Ovary (tissue), 9 donors: ENCODE measurements around the gene CNOT1. TPM values are rescaled to one million over a fixed set of nuclear protein-coding genes. Genes with fewer than 3 reads are reported as not detected.
"Not testable (repeated sequence)": the region's sequence is repeated elsewhere in the genome, so short reads cannot be mapped to it uniquely, and the experiment has no call there.

Source experiments
- DNase-seq, 5 donors: peaks; one replicate each; pipeline ENCODE4 v3.0.0-alpha.2; 2019 to 2020
- H3K27ac ChIP-seq, 2 donors: fragments of 200-600 bp; one replicate each; pipeline versions ENCODE4 v1.5.1 to v1.8.0; 2019 to 2022
- H3K27me3 ChIP-seq: fragments of 200-600 bp; one replicate; pipeline ENCODE4 v1.8.0; 2022
- H3K36me3 ChIP-seq: fragments of 200-600 bp; sonication (generic); one replicate; pipeline ENCODE4 v1.5.1; 2019
- H3K4me1 ChIP-seq: one replicate; pipeline ENCODE4 v1.8.1; 2013; ENCODE audit warnings: mild to moderate bottlenecking, moderate library complexity; ENCODE audit not compliant: insufficient read depth
- H3K4me3 ChIP-seq: fragments of 200-600 bp; sonication (generic); one replicate; pipeline ENCODE4 v1.5.1; 2017
- H3K9me3 ChIP-seq, 2 donors: fragments of 200-600 bp in 1 of 2; sonication (generic) in 1 of 2; one replicate each; pipeline versions ENCODE4 v1.5.1 to v1.8.1; 2013 to 2019; ENCODE audit warnings: mild to moderate bottlenecking in 1 of 2, moderate library complexity in 1 of 2
- CTCF ChIP-seq, 3 donors: fragments of 450-650 bp in 2 of 3; fragments of 200-600 bp in 1 of 3; IDR thresholded peaks; one replicate each; pipeline versions ENCODE4 v1.5.1 to v1.8.0; 2016 to 2022; ENCODE audit warnings: antibody characterized with exemption in 3 of 3, mild to moderate bottlenecking in 1 of 3
- EP300 ChIP-seq: sonication (generic); formaldehyde crosslinking; IDR thresholded peaks from one replicate; pipeline ENCODE4 v1.6.1; 2017; ENCODE audit warnings: antibody characterized with exemption
- POLR2A ChIP-seq: fragments of 450-650 bp; IDR thresholded peaks from one replicate; pipeline ENCODE4 v1.6.1; 2017; ENCODE audit warnings: antibody characterized with exemption, mild to moderate bottlenecking, moderate library complexity
- WGBS, 3 donors: extraction: QIAGEN DNeasy Blood & Tissue Kit in 1 of 3; methylation state at CpG; one replicate each; pipeline versions ENCODE4 v1.1.5 to v1.1.7; 2013 to 2017; 5-methylcytosine and 5-hydroxymethylcytosine counted together
- intact Hi-C, 4 donors: fragments of 100-400 bp; cut with DNase I; formaldehyde crosslinking; loops; one replicate each; pipeline versions ENCODE4 v1.11.0 to v1.15.1; 2022 to 2023
- polyA plus RNA-seq, 2 donors: library from polyadenylated mRNA; stranded (reverse); fragments of 200-250 nt in 1 of 2; fragments of 350-450 nt in 1 of 2; fragmentation: Illumina TruSeq in 1 of 2; extraction: RNeasy Lipid Tissue Mini Kit (QIAGEN cat#74804) in 1 of 2; gene quantifications; one replicate each; pipeline ENCODE4 v1.2.3, GENCODE V29; 2013 to 2014
- total RNA-seq, 7 donors: library from RNA; depleted of rRNA in 2 of 7; stranded (reverse); fragments of >200 nt in 2 of 7; fragmentation: NEBNext Ultra II Directional in 3 of 7; extraction: Animal tissue kit (Norgen Biotek cat#: 25700) in 3 of 7; gene quantifications; one replicate each; pipeline versions ENCODE4 v1.1.0 to v1.2.4, GENCODE V29; 2016 to 2023
- donor health status: DM: no; HTN: no; CAD: no; lungs with moderate emphysema.
- donor health status: DM: no; HTN: no; CAD: no.
- donor health status: Bipolar disorder and iron deficiency.
- donor health status: DM: yes; HTN: yes; CAD: no.
- donor health status: DM: no; HTN: no; CAD: no.
- donor health status: DM: yes; HTN: yes; CAD: no.

The CNOT1 gene
- total and polyA plus RNA-seq, 9 donors: 63.8 to 145 (median 111) TPM

- 34 to 60% (median 52%) methylated on average over 1 of the region's 1 CpG for WGBS, 3 donors
- H3K4me3 ChIP-seq: no peak overlapping the region
- H3K27me3 ChIP-seq: no peaks in the 10 kb centered on the region
- H3K4me1 ChIP-seq: no peaks in the 10 kb centered on the region
- no peak for DNase-seq
- no peak for TF ChIP-seq EP300
- TF ChIP-seq CTCF (IDR thresholded peaks at IDR 0.05): no peak
- TF ChIP-seq POLR2A: no peak
- H3K9me3 ChIP-seq: no peaks in the 10 kb centered on the region
- no peaks in the 10 kb centered on the region for H3K36me3 ChIP-seq
- intact Hi-C loops: no loop called here
- H3K27ac ChIP-seq: no peak overlapping the region
These were observed 52.5 kb downstream of the CNOT1 start for GRCh38 chr16:58577141-58577540.

GRCh38 chr16:58574895-58575294 lies 54.7 kb downstream of the CNOT1 start:
- H3K9me3 ChIP-seq: no peaks in the 10 kb centered on the region
- no peaks in the 10 kb centered on the region for H3K27me3 ChIP-seq
- no peak for DNase-seq
- intact Hi-C loops: no loop called here
- no peak overlapping the region for H3K27ac ChIP-seq
- H3K4me1 ChIP-seq: no peaks in the 10 kb centered on the region
- 65 to 75% (median 71%) methylated on average over 4 of the region's 4 CpGs for whole genome bisulfite sequencing, 3 donors
- H3K36me3 ChIP-seq: no peaks in the 10 kb centered on the region
- TF ChIP-seq EP300: no peak
- TF ChIP-seq POLR2A: no peak
- TF ChIP-seq CTCF (IDR thresholded peaks at IDR 0.05): no peak
- H3K4me3 ChIP-seq: no peak overlapping the region

- H3K4me3 ChIP-seq, DNase-seq, H3K27me3 ChIP-seq, intact Hi-C loops, H3K36me3 ChIP-seq, H3K27ac ChIP-seq, H3K4me1 ChIP-seq, H3K9me3 ChIP-seq: not testable (repeated sequence)
- WGBS, 3 donors: 92 to 98% (median 95%) methylated on average over 4 of the region's 4 CpGs
These were observed 63.9 kb downstream of the CNOT1 start for GRCh38 chr16:58565697-58566096.

- no peaks in the 10 kb centered on the region for H3K4me1 ChIP-seq
- H3K36me3 ChIP-seq: no peaks in the 10 kb centered on the region
- H3K27me3 ChIP-seq: no peaks in the 10 kb centered on the region
- H3K9me3 ChIP-seq: no peaks in the 10 kb centered on the region
- intact Hi-C loops: no loop called here
- H3K27ac ChIP-seq: no peak overlapping the region
- 87 to 94% (median 92%) methylated on average over 4 of the region's 4 CpGs for WGBS, 3 donors
- DNase-seq: no peak
- no peak overlapping the region for H3K4me3 ChIP-seq
- TF ChIP-seq CTCF (IDR thresholded peaks at IDR 0.05): no peak
These were observed 65.9 kb downstream of the CNOT1 start for GRCh38 chr16:58563775-58564174.

- Histone ChIP-seq H3K27me3 (no peaks in the 10 kb centered on the region), H3K4me3 (no peak overlapping the region), H3K27ac (no peak overlapping the region), H3K4me1 (no peaks in the 10 kb centered on the region), H3K36me3 (no peaks in the 10 kb centered on the region), H3K9me3 (no peaks in the 10 kb centered on the region)
- no peak for DNase-seq
- TF ChIP-seq EP300 (no peak), POLR2A (no peak), CTCF (IDR thresholded peaks at IDR 0.05) (no peak)
- intact Hi-C loops: no loop called here
These were observed 66.4 kb downstream of the CNOT1 start for GRCh38 chr16:58563235-58563634.
